Astrocyte of the cerebellum (primary cell): ENCODE results near the gene MAOA.
"Not testable (repeated sequence)": the region's sequence is repeated elsewhere in the genome, so short reads cannot be mapped to it uniquely, and the experiment has no call there.

Source experiments
- DNase-seq: peaks from one replicate; pipeline ENCODE4 v3.0.0-alpha.2; 2011; ENCODE audit warnings: low read depth
- H3K4me3 ChIP-seq: 2 replicates; pipeline ENCODE4 v1.5.1; 2011; ENCODE audit warnings: mild to moderate bottlenecking, low read depth, low read length, moderate library complexity
- CTCF ChIP-seq: IDR thresholded peaks from 2 replicates; pipeline ENCODE4 v1.5.1; 2012; ENCODE audit warnings: low read length, low read depth, moderate library complexity, mild to moderate bottlenecking; ENCODE audit errors: missing control alignments
- in situ Hi-C: cut with HindIII; loops from 2 replicates; pipeline ENCODE4 v1.10.0; 2017; ENCODE audit warnings: low sequenced_read_pairs

Gene MAOA

GRCh38 chrX:43718546-43718945 is 62.4 kb downstream of the MAOA start:
- no peak for TF ChIP-seq CTCF
- H3K4me3 ChIP-seq: no peak overlapping the region
- DNase-seq: no peak
- in situ Hi-C loops: no loop called here

GRCh38 chrX:43718956-43719355 is 62.9 kb downstream of the MAOA start:
- DNase-seq: no peak
- no peak overlapping the region for H3K4me3 ChIP-seq
- in situ Hi-C loops: no loop called here
- TF ChIP-seq CTCF: no peak

- in situ Hi-C loops: no loop called here
- TF ChIP-seq CTCF: no peak
- H3K4me3 ChIP-seq: no peak overlapping the region
- no peak for DNase-seq
These were observed 64.0 kb downstream of the MAOA start for GRCh38 chrX:43720082-43720481.

GRCh38 chrX:43720961-43721360 is 64.9 kb downstream of the MAOA start:
- no peak for DNase-seq
- in situ Hi-C loops: no loop called here
- no peak for TF ChIP-seq CTCF
- H3K4me3 ChIP-seq: no peak overlapping the region

- in situ Hi-C loops, H3K4me3 ChIP-seq: not testable (repeated sequence)
These were observed 69.1 kb downstream of the MAOA start for GRCh38 chrX:43725227-43725626.

GRCh38 chrX:43727254-43727653 is 71.2 kb downstream of the MAOA start:
- DNase-seq, H3K4me3 ChIP-seq, in situ Hi-C loops: not testable (repeated sequence)

More at GRCh38 chrX:43725227-43725626, 69.1 kb downstream of the MAOA start:
- not testable (repeated sequence) for DNase-seq

- DNase-seq: no peak
- in situ Hi-C loops: no loop called here
- no peak for TF ChIP-seq CTCF
- no peak overlapping the region for H3K4me3 ChIP-seq
These were observed 71.9 kb downstream of the MAOA start for GRCh38 chrX:43728002-43728401.

GRCh38 chrX:43728966-43729365 is 72.9 kb downstream of the MAOA start:
- no peak for DNase-seq
- H3K4me3 ChIP-seq: no peak overlapping the region
- no peak for TF ChIP-seq CTCF
- in situ Hi-C loops: no loop called here
